Measurements from ENCODE around the gene RGMA.
"Not testable (repeated sequence)": the region's sequence is repeated elsewhere in the genome, so short reads cannot be mapped to it uniquely, and the experiment has no call there.

The RGMA gene

GRCh38 chr15:93066224-93066681 is 22.8 kb downstream of the RGMA start:
- DNase-seq: no peak

- DNase-seq: no peak
Observed at GRCh38 chr15:93065641-93066045, 23.4 kb downstream of the RGMA start.

GRCh38 chr15:93063796-93064690 is 25.0 kb downstream of the RGMA start:
- DNase-seq: no peak

- no peak for DNase-seq
Observed at GRCh38 chr15:93063262-93063671, 25.7 kb downstream of the RGMA start.

- not testable (repeated sequence) for DNase-seq
Observed at GRCh38 chr15:93062628-93063261, 26.3 kb downstream of the RGMA start.

GRCh38 chr15:93060336-93061248 is 28.4 kb downstream of the RGMA start:
- no peak for DNase-seq

GRCh38 chr15:93059442-93059841 is 29.6 kb downstream of the RGMA start:
- DNase-seq: no peak

- no peak for DNase-seq
Observed at GRCh38 chr15:93058904-93059427, 30.0 kb downstream of the RGMA start.

GRCh38 chr15:93058128-93058527 is 30.9 kb downstream of the RGMA start:
- DNase-seq: no peak

- DNase-seq: no peak
Observed at GRCh38 chr15:93057618-93058017, 31.4 kb downstream of the RGMA start.

GRCh38 chr15:93056836-93057235 is 32.2 kb downstream of the RGMA start:
- no peak for DNase-seq

- DNase-seq: no peak
Observed at GRCh38 chr15:93055211-93055610, 33.8 kb downstream of the RGMA start.

GRCh38 chr15:93052090-93052879 is 36.7 kb downstream of the RGMA start:
- peak in 1 of 2 donors; percentile 22 for DNase-seq

- DNase-seq: no peak
Observed at GRCh38 chr15:93051236-93052089, 37.5 kb downstream of the RGMA start.

- DNase-seq: no peak
Observed at GRCh38 chr15:93050648-93051047, 38.4 kb downstream of the RGMA start.

GRCh38 chr15:93049914-93050578 is 39.0 kb downstream of the RGMA start:
- DNase-seq: peak; percentile 18 to 32

GRCh38 chr15:93049233-93049632 is 39.8 kb downstream of the RGMA start:
- DNase-seq: no peak

GRCh38 chr15:93048759-93049161 is 40.3 kb downstream of the RGMA start:
- DNase-seq: no peak

- DNase-seq: no peak
Observed at GRCh38 chr15:93048426-93048721, 40.6 kb downstream of the RGMA start.

GRCh38 chr15:93047621-93048425 is 41.2 kb downstream of the RGMA start:
- peak; percentile 57 to 62 for DNase-seq
